PC-3 (cell line): Measurements from ENCODE around the gene ABCG4.

Experiments
- EZH2 ChIP-seq: fragments of 300-600 bp; sonication (generic); IDR thresholded peaks from one replicate; pipeline ENCODE4 v1.6.1; 2017; ENCODE audit warnings: antibody characterized with exemption, mild to moderate bottlenecking, low read length; ENCODE audit not compliant: unreplicated experiment
- EZH2phosphoT487 ChIP-seq: fragments of 300-600 bp; sonication (generic); IDR thresholded peaks from 2 replicates; pipeline ENCODE4 v1.6.1; 2018; ENCODE audit warnings: mild to moderate bottlenecking, antibody characterized with exemption, low read length, borderline replicate concordance

DNA sequence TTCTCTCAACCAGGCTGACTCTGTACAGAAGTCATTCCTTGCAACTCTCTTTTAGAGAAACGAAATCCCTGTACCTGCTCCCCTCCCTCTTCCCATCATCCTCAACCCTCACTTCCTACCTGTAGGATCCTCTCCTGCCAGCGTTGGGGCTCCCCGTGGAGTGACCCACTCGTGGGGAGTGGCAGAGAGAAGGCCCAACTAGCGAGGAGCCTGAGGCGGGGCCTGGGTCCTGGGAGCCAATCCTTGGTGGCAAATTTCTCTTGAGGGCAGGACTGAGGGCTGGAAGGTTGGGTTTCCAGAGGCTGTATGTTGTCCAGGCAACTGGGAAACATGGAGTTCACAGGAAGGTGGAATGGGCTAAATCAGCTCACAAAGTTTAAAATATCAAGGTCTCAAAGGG is 46.8 kb downstream of the ABCG4 start:
- TF ChIP-seq EZH2 (no peak), EZH2phosphoT487 (no peak)
